Activated naive CD8-positive, alpha-beta T cell treated with anti-CD3 and anti-CD28 coated beads, Interleukin-2, amount 50 U/mL, for 24 hours (primary cell): ENCODE data around the gene GJA3.

Experiments
- ATAC-seq: fragments of 150-1000 bp; cut with Tn5 transposase; one replicate; pipeline ENCODE4 v1.10.0; 2021
- DNase-seq: peaks from one replicate; pipeline ENCODE4 v3.0.0; 2021
- H3K27ac Mint-ChIP-seq: one replicate; pipeline ENCODE4 v1.8.0; 2021; ENCODE audit warnings: mild to moderate bottlenecking, mixed read lengths
- H3K27me3 Mint-ChIP-seq: one replicate; pipeline ENCODE4 v1.8.0; 2021; ENCODE audit warnings: mixed read lengths
- H3K36me3 Mint-ChIP-seq: one replicate; pipeline ENCODE4 v1.8.0; 2021; ENCODE audit warnings: low read depth, mixed read lengths
- H3K4me1 Mint-ChIP-seq: one replicate; pipeline ENCODE4 v1.8.0; 2021; ENCODE audit warnings: mixed read lengths
- H3K4me3 Mint-ChIP-seq: one replicate; pipeline ENCODE4 v1.8.0; 2021; ENCODE audit warnings: mild to moderate bottlenecking, moderate library complexity, mixed read lengths
- H3K9me3 Mint-ChIP-seq: one replicate; pipeline ENCODE4 v1.8.0; 2021; ENCODE audit warnings: mixed read lengths

The GJA3 gene

DNA sequence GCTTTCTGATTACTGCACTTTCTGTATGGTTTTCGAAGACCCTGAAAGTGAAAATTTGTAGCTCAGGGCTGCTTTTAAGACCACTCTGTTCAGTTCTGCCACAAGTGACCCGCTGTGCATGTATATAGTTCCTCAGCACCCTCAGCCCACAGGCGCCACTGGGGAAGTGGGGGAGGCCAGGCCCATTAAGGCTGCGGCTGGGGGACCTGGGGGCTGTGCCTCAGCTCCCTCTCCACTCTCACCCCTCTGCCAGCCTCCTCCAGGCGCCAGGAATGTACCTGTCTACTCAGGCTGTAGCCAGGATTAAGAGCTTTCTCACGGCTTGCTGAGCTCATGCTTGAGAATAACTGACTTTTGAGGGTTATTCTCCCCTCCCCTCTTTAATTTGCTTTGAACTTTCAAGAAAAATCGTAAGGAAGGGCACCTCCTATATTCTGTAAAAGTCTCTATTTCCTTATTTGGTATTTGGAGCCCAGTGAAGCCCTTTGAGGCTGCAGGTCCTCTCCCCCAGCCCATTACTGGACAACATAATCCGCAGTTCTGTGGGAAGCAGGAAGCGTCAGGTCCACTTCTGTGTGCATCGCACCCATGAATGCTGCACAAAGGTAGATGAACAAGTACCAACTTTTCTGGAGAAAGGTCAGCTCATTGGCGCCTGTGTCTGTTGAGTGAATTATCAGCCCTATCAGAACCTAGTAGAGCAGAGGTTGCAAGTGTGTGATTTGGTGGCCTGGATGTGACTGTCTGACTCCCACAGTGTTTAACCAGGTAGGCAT, 29.6 kb downstream of the GJA3 start:
- H3K27ac Mint-ChIP-seq, result no peak overlapping the region
- H3K27me3 Mint-ChIP-seq, result peaks cover 29% of the 10 kb centered on the region
- no peaks in the 10 kb centered on the region for H3K36me3 Mint-ChIP-seq
- H3K9me3 Mint-ChIP-seq, result no peaks in the 10 kb centered on the region
- DNase-seq (no peak), ATAC-seq (no peak)
- H3K4me1 Mint-ChIP-seq, result peaks cover 3% of the 10 kb centered on the region
- H3K4me3 Mint-ChIP-seq, result no peak overlapping the region

DNA sequence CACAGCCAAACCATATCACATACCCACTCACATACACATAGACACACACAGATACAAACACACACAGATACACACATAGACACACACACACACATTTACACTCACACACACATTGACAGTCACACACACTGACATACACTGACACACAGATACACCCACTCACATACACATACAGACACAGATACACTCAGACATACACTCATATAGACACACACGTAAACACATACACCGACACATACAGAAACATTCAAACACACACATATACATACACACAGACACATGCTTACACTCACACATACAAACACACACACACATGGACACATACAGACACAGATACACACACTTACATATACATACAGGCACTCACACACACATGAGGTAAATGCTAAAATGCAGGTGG, 30.2 kb downstream of the GJA3 start:
- no peak for ATAC-seq
- H3K4me1 Mint-ChIP-seq, result peaks cover 3% of the 10 kb centered on the region

DNA sequence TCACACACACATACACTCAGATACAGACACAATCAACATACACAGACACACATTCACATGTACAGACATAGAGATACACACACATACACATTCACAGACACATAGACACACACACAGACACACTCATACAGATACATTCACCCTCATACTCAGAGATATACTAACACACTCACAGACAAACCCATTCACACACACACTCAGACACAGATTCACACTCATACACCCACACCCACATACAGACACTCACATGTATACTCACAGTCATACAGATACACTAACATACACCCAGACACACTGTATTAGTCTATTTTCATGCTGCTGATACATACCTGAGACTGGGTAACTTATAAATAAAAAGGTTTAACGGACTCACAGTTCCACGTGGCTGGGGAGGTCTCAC, 30.8 kb downstream of the GJA3 start:
- H3K36me3 Mint-ChIP-seq, result no peaks in the 10 kb centered on the region
- H3K27me3 Mint-ChIP-seq, result peaks cover 37% of the 10 kb centered on the region
- no peaks in the 10 kb centered on the region for H3K9me3 Mint-ChIP-seq
- no peak for DNase-seq
- no peak overlapping the region for H3K27ac Mint-ChIP-seq
- no peak for ATAC-seq
- H3K4me1 Mint-ChIP-seq, result peaks cover 3% of the 10 kb centered on the region
- no peak overlapping the region for H3K4me3 Mint-ChIP-seq

More for the DNA sequence above, 30.2 kb downstream of the GJA3 start:
- no peak for DNase-seq
- Mint-ChIP-seq H3K27me3 (peaks cover 35% of the 10 kb centered on the region), H3K4me3 (no peak overlapping the region), H3K9me3 (no peaks in the 10 kb centered on the region), H3K27ac (no peak overlapping the region), H3K36me3 (no peaks in the 10 kb centered on the region)

DNA sequence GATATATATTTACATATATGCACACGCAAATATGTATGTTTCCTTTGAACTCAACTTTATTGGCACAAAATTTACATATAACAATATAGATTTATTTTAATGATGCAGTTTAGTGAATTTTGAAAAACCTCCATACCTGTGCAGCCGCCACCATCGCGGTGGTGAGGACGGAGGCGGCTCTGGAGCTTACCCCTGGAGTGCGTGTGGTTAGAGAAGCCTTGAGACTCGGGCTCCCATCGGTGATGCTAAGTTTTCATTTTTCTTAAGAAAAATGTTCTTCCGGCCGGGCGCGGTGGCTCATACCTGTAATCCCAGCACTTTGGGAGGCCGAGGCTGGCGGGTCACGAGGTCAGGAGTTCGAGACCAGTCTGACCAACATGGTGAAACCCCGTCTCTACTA, 31.8 kb downstream of the GJA3 start:
- no peaks in the 10 kb centered on the region for H3K9me3 Mint-ChIP-seq
- H3K4me3 Mint-ChIP-seq, result no peak overlapping the region
- no peak for DNase-seq
- no peaks in the 10 kb centered on the region for H3K36me3 Mint-ChIP-seq
- H3K27me3 Mint-ChIP-seq, result peaks cover 43% of the 10 kb centered on the region
- H3K4me1 Mint-ChIP-seq, result peaks cover 3% of the 10 kb centered on the region
- H3K27ac Mint-ChIP-seq, result no peak overlapping the region
- ATAC-seq, result no peak

DNA sequence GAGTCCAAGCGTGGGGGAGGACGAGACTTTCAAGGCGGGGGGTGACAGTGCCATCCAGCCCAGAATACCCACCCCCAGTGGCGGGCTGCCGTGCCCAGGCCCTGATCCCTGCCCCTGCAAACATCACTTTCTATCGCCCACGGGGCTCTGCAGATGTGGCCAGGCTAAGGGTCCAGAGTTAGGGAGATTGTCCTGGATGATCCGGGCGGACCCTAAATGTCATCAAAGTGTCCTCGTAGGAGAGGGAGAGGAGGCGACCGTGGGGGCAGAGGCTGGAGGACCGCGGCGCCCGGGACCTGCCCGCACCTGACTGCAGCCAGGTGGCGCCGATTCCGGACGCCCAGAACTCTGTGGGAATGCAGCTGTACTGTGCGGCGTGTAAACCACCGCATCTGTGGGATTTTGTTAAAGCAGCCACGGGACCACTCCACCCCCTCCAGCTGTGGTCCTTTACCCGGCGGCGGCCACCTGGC, 32.4 kb downstream of the GJA3 start:
- Mint-ChIP-seq H3K4me1 (peaks cover 3% of the 10 kb centered on the region), H3K27ac (no peak overlapping the region), H3K9me3 (no peaks in the 10 kb centered on the region), H3K27me3 (peaks cover 42% of the 10 kb centered on the region), H3K4me3 (peak overlapping the region; percentile 19), H3K36me3 (no peaks in the 10 kb centered on the region)
- ATAC-seq (no peak), DNase-seq (no peak)

DNA sequence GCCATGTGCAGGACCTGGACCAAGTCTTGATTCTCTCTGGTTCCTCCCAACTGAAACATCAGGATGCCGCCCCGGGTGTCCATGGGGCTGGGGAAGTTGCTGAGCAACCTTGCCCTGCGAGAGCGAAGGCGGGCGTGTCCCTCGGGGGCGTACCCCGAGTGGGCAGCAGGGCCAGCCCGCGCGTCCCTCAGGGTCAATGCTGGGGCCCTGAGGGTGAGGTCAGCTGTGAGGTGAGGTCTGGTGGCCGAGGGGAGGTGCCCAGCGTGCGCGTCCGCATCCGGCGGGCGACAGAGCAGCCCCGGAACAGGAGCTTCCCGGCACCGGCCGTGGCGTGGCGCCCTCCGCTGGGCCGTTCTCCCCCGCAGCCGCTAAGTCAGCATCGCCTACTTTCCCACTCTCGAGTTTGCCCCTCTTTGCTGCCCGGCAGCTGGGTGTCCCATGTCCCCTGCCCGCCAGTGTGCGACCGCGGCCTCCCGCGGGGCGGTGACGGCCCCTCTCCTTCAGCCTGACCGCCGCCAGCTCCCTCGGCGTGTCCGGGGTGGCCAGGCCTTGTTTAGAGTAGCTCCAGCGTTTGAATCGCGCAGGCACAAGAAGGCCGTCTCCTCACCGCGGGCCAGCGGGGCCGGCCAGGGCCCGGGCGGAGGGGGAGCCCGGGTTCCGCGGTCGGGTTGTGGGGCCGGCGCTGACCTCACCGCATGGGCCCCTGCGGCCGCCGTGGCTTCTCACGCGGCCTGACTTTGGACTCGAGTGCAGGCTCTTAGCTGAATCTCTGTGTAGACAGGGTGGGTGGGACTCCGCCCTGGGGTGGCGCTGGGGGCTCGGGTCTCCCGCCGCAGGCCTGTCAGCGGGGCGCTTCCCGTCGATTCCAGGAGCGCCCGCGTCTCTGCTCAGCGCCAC, 33.0 kb downstream of the GJA3 start:
- H3K4me1 Mint-ChIP-seq, result peaks cover 3% of the 10 kb centered on the region
- H3K27me3 Mint-ChIP-seq, result peaks cover 37% of the 10 kb centered on the region
- no peak overlapping the region for H3K27ac Mint-ChIP-seq
- ATAC-seq, result peak; percentile 56
- H3K4me3 Mint-ChIP-seq, result peak overlapping the region; percentile 52
- H3K36me3 Mint-ChIP-seq, result no peaks in the 10 kb centered on the region
- DNase-seq, result peak; percentile 56
- H3K9me3 Mint-ChIP-seq, result no peaks in the 10 kb centered on the region

DNA sequence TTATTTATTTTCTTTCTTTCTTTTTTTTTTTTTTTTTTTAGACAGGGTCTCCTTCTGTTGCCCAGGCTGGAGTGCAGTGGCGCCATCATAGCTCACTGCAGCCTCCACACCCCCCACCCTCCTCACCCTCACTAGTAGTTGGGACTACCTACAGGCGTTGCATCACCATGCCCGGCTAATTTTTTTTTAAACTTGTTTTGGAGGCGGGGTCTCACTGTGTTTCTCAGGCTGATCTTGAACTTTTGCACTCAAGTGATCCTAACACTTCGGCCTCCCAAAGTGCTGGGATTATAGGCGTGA, 33.6 kb downstream of the GJA3 start:
- H3K36me3 Mint-ChIP-seq, result no peaks in the 10 kb centered on the region
- peaks cover 3% of the 10 kb centered on the region for H3K4me1 Mint-ChIP-seq
- peaks cover 34% of the 10 kb centered on the region for H3K27me3 Mint-ChIP-seq
- no peak for ATAC-seq
- no peak overlapping the region for H3K27ac Mint-ChIP-seq
- H3K4me3 Mint-ChIP-seq, result peak overlapping the region; percentile 52
- H3K9me3 Mint-ChIP-seq, result no peaks in the 10 kb centered on the region
- DNase-seq, result no peak

DNA sequence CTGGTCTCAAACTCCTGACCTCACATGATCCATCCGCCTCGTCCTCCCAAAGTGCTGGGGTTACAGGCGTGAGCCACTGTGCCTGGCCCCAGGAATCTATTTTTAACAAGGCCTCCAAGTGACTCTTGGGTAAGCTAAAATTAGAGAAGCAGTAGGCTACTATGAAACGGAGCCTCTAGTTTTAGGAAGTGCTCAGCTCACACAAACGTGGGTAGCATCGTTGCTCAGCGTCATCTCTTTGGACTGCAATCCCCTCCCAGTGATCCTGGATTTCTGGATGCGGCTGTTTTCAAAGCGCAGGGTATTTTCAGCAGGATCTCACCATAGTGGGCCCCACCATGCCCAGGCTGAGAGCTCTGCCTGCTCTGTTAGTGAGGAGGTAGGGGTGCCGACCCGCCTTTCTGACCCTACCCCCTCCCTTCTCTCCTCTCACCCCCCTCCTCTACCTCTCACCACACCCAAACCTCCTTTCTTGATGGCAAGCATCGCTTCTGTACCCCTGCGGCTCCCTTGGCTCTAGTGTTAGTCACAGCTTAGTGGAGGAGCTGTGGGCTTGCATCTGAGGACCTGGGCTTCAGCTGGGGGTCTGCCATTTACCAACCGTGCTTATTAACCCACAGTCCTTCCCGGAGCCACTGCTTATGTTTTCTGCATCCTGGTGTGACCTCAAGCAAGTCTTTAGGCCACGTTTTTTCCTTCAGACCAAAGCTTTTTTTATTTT, 34.2 kb downstream of the GJA3 start:
- ATAC-seq, result no peak
- peaks cover 3% of the 10 kb centered on the region for H3K4me1 Mint-ChIP-seq
- no peak overlapping the region for H3K27ac Mint-ChIP-seq
- no peak overlapping the region for H3K4me3 Mint-ChIP-seq
- H3K36me3 Mint-ChIP-seq, result no peaks in the 10 kb centered on the region
- DNase-seq, result no peak
- H3K9me3 Mint-ChIP-seq, result no peaks in the 10 kb centered on the region
- H3K27me3 Mint-ChIP-seq, result peaks cover 31% of the 10 kb centered on the region

DNA sequence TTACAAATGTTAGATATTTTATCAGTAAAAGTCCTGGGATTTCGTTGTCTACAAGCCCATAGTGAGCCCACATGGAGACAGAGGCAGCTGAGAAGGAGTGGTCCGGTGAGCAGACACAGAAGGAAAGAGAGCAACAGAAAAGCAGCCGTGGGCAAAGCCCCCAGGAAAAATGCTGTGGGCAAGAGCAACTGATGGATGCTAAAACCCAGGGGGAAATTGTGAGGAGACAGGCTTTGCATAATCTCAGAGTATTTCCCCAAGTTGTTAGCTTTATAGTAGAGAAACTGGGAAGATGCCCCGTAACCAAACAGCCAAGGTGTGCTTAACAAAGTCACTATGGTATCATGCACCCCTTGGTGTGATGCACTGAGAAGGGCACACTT, 35.1 kb downstream of the GJA3 start:
- no peak overlapping the region for H3K27ac Mint-ChIP-seq

DNA sequence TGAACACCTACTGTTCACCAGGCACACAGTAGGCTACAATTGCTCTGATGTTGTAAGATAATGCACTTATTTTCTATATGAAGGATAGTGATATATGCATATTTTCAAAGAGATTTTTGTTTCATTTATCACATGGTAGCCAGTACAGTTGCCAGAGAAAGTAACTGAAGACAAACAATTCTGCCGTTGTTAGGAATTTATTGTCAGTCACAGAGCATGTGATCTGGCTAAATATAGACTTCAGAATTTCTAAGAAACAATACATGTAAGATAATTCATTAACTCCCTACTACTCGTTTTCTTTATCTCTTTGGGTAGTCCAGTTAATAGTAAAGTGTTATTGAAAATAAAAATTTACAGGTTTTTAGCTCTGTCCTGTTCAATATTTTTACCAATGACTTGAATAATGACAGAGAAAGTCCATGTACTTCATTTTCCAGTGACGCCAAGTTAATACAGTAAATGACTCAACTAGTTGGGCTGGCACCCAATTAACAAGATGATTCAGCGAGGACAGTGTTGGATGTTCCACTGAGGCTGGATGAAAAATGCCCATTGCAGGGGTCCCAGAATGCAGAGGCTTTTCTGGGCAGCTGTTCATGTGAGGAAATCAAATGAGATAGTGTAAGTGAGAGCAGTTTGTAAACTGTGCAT, 35.6 kb downstream of the GJA3 start:
- H3K4me1 Mint-ChIP-seq, result peaks cover 10% of the 10 kb centered on the region
- H3K27me3 Mint-ChIP-seq, result peaks cover 31% of the 10 kb centered on the region
- no peaks in the 10 kb centered on the region for H3K36me3 Mint-ChIP-seq
- no peak overlapping the region for H3K4me3 Mint-ChIP-seq
- no peak overlapping the region for H3K27ac Mint-ChIP-seq
- ATAC-seq (no peak), DNase-seq (no peak)
- H3K9me3 Mint-ChIP-seq, result no peaks in the 10 kb centered on the region

More for the DNA sequence above, 35.1 kb downstream of the GJA3 start:
- peaks cover 31% of the 10 kb centered on the region for H3K27me3 Mint-ChIP-seq
- ATAC-seq (no peak), DNase-seq (no peak)
- H3K4me3 Mint-ChIP-seq, result no peak overlapping the region
- no peaks in the 10 kb centered on the region for H3K36me3 Mint-ChIP-seq
- peaks cover 6% of the 10 kb centered on the region for H3K4me1 Mint-ChIP-seq
- H3K9me3 Mint-ChIP-seq, result no peaks in the 10 kb centered on the region

DNA sequence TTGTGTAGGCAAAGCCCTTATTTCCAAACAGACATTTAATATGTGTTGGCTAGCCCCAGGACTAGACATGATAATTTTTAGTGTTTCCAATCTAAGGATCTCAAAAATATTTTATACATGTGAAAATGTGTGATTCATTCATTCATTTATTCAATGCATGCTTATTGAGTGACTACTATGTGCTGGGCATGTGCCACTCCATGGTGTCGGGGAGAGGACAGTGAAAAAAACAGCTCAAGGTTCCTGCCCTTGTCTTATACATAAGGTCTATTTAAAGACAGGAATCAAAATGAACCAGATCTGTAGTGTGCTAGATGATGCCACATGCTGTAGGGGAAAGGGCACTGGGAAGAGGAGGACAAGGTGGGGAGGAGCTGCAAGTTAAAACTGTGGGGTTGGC, 36.5 kb downstream of the GJA3 start:
- H3K27me3 Mint-ChIP-seq, result peaks cover 33% of the 10 kb centered on the region
- no peak for ATAC-seq
- DNase-seq, result no peak

DNA sequence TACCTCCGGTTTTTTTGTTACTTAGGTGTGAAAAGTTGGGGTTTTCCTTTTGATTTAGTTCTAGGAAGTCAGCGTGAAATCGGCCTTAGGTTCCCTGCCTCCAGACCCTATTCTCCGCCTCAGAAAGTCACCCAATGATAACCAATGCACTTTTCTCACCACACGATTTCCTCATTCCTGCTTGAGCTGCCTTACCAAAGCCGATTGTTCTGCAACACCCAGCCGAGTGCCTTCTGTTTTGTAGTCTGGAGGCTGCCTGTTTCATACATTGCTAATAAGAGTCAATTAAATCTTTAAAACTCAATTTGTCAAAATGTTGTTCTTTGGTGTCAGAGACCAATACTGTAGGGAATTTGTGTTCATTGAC, 39.7 kb downstream of the GJA3 start:
- Mint-ChIP-seq H3K9me3 (no peaks in the 10 kb centered on the region), H3K27ac (no peak overlapping the region), H3K4me1 (peaks cover 20% of the 10 kb centered on the region), H3K4me3 (peak overlapping the region; percentile 76), H3K27me3 (peaks cover 19% of the 10 kb centered on the region), H3K36me3 (no peaks in the 10 kb centered on the region)
- DNase-seq (no peak), ATAC-seq (no peak)

More for the DNA sequence above, 36.5 kb downstream of the GJA3 start:
- Mint-ChIP-seq H3K9me3 (no peaks in the 10 kb centered on the region), H3K27ac (no peak overlapping the region), H3K4me1 (peaks cover 19% of the 10 kb centered on the region), H3K36me3 (no peaks in the 10 kb centered on the region), H3K4me3 (no peak overlapping the region)

DNA sequence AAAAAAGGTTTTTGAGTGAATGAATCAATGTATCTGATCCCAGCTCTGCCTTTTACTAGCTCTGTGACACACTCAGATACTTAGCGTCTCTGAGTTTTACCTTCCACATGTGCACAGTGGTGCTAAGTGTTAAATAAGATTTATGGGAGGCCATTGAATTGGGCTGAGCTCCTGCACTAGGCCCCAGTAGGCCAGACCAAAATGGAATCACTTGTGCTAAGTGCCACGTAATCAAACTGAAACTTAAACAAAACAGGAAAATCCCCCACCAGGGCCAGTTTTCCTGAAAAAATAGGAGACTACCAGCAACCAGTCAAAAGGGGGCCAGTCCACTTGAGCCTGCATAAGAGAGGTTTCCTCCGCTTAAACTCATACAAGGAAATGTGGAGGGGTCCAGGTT, 40.9 kb downstream of the GJA3 start:
- Mint-ChIP-seq H3K27me3 (peaks cover 9% of the 10 kb centered on the region), H3K27ac (no peak overlapping the region), H3K4me3 (peak overlapping the region; percentile 76), H3K4me1 (peaks cover 20% of the 10 kb centered on the region), H3K9me3 (no peaks in the 10 kb centered on the region), H3K36me3 (no peaks in the 10 kb centered on the region)
- ATAC-seq, result no peak
- no peak for DNase-seq
